Smooth muscle cell (in vitro differentiated cells): ENCODE data around the gene MRI1. TPM values are rescaled to one million over a fixed set of nuclear protein-coding genes. Genes with fewer than 3 reads are reported as not detected.

Experiments
- DNase-seq: peaks from one replicate; lab custom pipeline; 2025; ENCODE audit not compliant: unreplicated experiment; lab: John Stamatoyannopoulos, UW
- H2AFZ ChIP-seq: fragments of 200-600 bp; sonication (generic); 2 replicates; pipeline ENCODE4 v1.6.0; 2016; ENCODE audit warnings: antibody characterized with exemption, low read depth, mild to moderate bottlenecking
- H3F3A ChIP-seq: fragments of 200-600 bp; sonication (generic); 2 replicates; pipeline ENCODE4 v1.6.0; 2017; ENCODE audit warnings: antibody characterized with exemption, low read depth
- H3K27ac ChIP-seq: fragments of 200-600 bp; sonication (generic); 2 replicates; pipeline ENCODE4 v1.5.1; 2016; ENCODE audit warnings: low read depth, mild to moderate bottlenecking
- H3K27me3 ChIP-seq: fragments of 200-600 bp; sonication (generic); 2 replicates; pipeline ENCODE4 v1.6.1; 2016; ENCODE audit warnings: low read depth, mild to moderate bottlenecking
- H3K36me3 ChIP-seq: fragments of 200-600 bp; sonication (generic); 2 replicates; pipeline ENCODE4 v1.5.1; 2016; ENCODE audit warnings: low read depth
- H3K4me1 ChIP-seq: fragments of 200-600 bp; sonication (generic); 2 replicates; pipeline ENCODE4 v1.5.1; 2016; ENCODE audit warnings: low read depth
- H3K4me2 ChIP-seq: fragments of 200-600 bp; sonication (generic); 2 replicates; pipeline ENCODE4 v1.6.0; 2016; ENCODE audit warnings: mild to moderate bottlenecking
- H3K4me3 ChIP-seq: fragments of 200-600 bp; sonication (generic); 2 replicates; pipeline ENCODE4 v1.5.1; 2016; ENCODE audit warnings: mild to moderate bottlenecking
- H3K79me2 ChIP-seq: fragments of 200-600 bp; sonication (generic); 2 replicates; pipeline ENCODE4 v1.6.0; 2016; ENCODE audit warnings: low read depth, mild to moderate bottlenecking
- H3K9ac ChIP-seq: fragments of 200-600 bp; sonication (generic); 2 replicates; pipeline ENCODE4 v1.6.0; 2016; ENCODE audit warnings: low read depth
- H3K9me3 ChIP-seq: fragments of 200-600 bp; sonication (generic); replicated peaks from 2 replicates; pipeline ENCODE4 v1.5.1; 2016; ENCODE audit warnings: low read depth
- H4K20me1 ChIP-seq: fragments of 200-600 bp; sonication (generic); 2 replicates; pipeline ENCODE4 v1.6.0; 2016; ENCODE audit warnings: low read depth
- CTCF ChIP-seq: fragments of 200-600 bp; sonication (generic); IDR thresholded peaks from 2 replicates; pipeline ENCODE4 v1.5.1; 2017; ENCODE audit warnings: borderline replicate concordance, mild to moderate bottlenecking, antibody characterized with exemption; ENCODE audit not compliant: insufficient read depth, poor library complexity, severe bottlenecking
- WGBS: methylation state at CpG from one replicate; pipeline ENCODE4 v1.1.7; 2016; ENCODE audit warnings: low lambda C conversion rate; 5-methylcytosine and 5-hydroxymethylcytosine counted together
- polyA plus RNA-seq: library from polyadenylated mRNA; unstranded; fragments of >200 nt; fragmentation: Nextera tagmentation; extraction: Ambion mirVana; gene quantifications from 2 replicates; pipeline ENCODE4 v1.2.1, GENCODE V29; 2016
- total RNA-seq: library from RNA; depleted of rRNA; stranded (reverse); fragments of >200 nt; gene quantifications from 2 replicates; pipeline ENCODE4 v1.2.3, GENCODE V29; 2014

MRI1 gene
- total and polyA plus RNA-seq, 2 experiments from 2014 or later: 11.7 to 17.3 TPM

- no peak for DNase-seq
- TF ChIP-seq CTCF: no peak
- Histone ChIP-seq H3K27ac (no peak overlapping the region), H2AFZ (no peak overlapping the region), H3K27me3 (no peaks in the 10 kb centered on the region), H3K36me3 (no peaks in the 10 kb centered on the region), H4K20me1 (no peaks in the 10 kb centered on the region), H3K4me3 (no peak overlapping the region), H3K4me1 (no peaks in the 10 kb centered on the region), H3K4me2 (no peak overlapping the region), H3F3A (no peaks in the 10 kb centered on the region), H3K79me2 (no peaks in the 10 kb centered on the region), H3K9ac (no peak overlapping the region), H3K9me3 (no peaks in the 10 kb centered on the region)
- 89% methylated on average over 5 of the region's 5 CpGs for WGBS
Observed at GRCh38 chr19:13723206-13723605, 41.1 kb upstream of the MRI1 start.

- Histone ChIP-seq H3K79me2 (no peaks in the 10 kb centered on the region), H2AFZ (no peak overlapping the region), H3K9ac (no peak overlapping the region), H3K36me3 (no peaks in the 10 kb centered on the region), H3K27ac (no peak overlapping the region), H3K4me2 (no peak overlapping the region), H4K20me1 (no peaks in the 10 kb centered on the region), H3K4me1 (peaks cover 7% of the 10 kb centered on the region), H3K4me3 (no peak overlapping the region), H3K27me3 (no peaks in the 10 kb centered on the region), H3K9me3 (no peaks in the 10 kb centered on the region), H3F3A (peaks cover 5% of the 10 kb centered on the region)
- no peak for TF ChIP-seq CTCF
- WGBS: 96% methylated on average over 5 of the region's 5 CpGs
- no peak for DNase-seq
Observed at GRCh38 chr19:13726323-13726722, 38.0 kb upstream of the MRI1 start.

GRCh38 chr19:13727798-13728197 is 36.5 kb upstream of the MRI1 start:
- Histone ChIP-seq H2AFZ (no peak overlapping the region), H3K36me3 (no peaks in the 10 kb centered on the region), H3K27me3 (no peaks in the 10 kb centered on the region), H3K9ac (no peak overlapping the region), H3K27ac (no peak overlapping the region), H3K4me2 (no peak overlapping the region), H3K9me3 (no peaks in the 10 kb centered on the region), H4K20me1 (no peaks in the 10 kb centered on the region), H3K79me2 (no peaks in the 10 kb centered on the region), H3K4me3 (no peak overlapping the region), H3F3A (peaks cover 5% of the 10 kb centered on the region), H3K4me1 (peaks cover 13% of the 10 kb centered on the region)
- TF ChIP-seq CTCF: no peak
- no peak for DNase-seq
- WGBS: 86% methylated on average over 8 of the region's 8 CpGs

- H3K9ac ChIP-seq: no peak overlapping the region
- H3K9me3 ChIP-seq: no peaks in the 10 kb centered on the region
- H3K4me1 ChIP-seq: peaks cover 13% of the 10 kb centered on the region
- H3K27ac ChIP-seq: no peak overlapping the region
- H3K27me3 ChIP-seq: no peaks in the 10 kb centered on the region
- H2AFZ ChIP-seq: peak overlapping the region; percentile 87
- H3K79me2 ChIP-seq: no peaks in the 10 kb centered on the region
- no peak for TF ChIP-seq CTCF
- no peak overlapping the region for H3K4me2 ChIP-seq
- DNase-seq: no peak
- H3K4me3 ChIP-seq: no peak overlapping the region
- no peaks in the 10 kb centered on the region for H4K20me1 ChIP-seq
- no peaks in the 10 kb centered on the region for H3K36me3 ChIP-seq
- whole genome bisulfite sequencing: 81% methylated on average over 2 of the region's 2 CpGs
- peaks cover 5% of the 10 kb centered on the region for H3F3A ChIP-seq
Observed at GRCh38 chr19:13729859-13730258, 34.5 kb upstream of the MRI1 start.
